Neural progenitor cell (in vitro differentiated cells): ENCODE data around the gene SMURF1.

Experiments used
- CTCF ChIP-seq: fragments of 200-600 bp; sonication (generic); IDR thresholded peaks from 2 replicates; pipeline ENCODE4 v1.5.1; 2017; ENCODE audit warnings: antibody characterized with exemption, mild to moderate bottlenecking
- EZH2 ChIP-seq: fragments of 200-600 bp; sonication (generic); IDR thresholded peaks from 2 replicates; pipeline ENCODE4 v1.6.1; 2017; ENCODE audit warnings: antibody characterized with exemption, mild to moderate bottlenecking, moderate library complexity

- no peak for TF ChIP-seq CTCF
- no peak for TF ChIP-seq EZH2
Measured at GRCh38 chr7:99125505-99125865, 18.4 kb downstream of the SMURF1 start.
